ENCODE measurements around the gene POLE.

Gene POLE

DNA sequence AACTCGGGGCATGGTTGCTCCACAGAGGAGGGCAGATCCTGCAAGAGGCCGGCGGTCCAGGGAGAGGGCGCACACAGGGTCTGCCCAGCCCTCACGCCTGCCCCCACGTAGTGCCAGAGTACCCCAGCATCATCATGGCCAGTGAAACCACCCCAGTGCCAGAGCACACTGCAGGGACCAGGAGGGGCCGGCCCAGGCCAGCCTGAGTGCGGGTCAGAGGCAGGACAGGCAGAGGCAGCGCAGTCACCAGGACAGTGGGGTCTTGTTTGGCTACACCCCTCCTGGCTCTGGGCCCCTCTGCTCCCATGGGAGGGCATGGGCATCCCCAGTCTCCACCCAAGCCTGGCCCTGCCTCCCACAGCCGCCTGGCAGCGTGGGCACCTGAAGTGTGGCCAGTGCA, 111.5 kb downstream of the POLE start:
- no peak for DNase-seq

DNA sequence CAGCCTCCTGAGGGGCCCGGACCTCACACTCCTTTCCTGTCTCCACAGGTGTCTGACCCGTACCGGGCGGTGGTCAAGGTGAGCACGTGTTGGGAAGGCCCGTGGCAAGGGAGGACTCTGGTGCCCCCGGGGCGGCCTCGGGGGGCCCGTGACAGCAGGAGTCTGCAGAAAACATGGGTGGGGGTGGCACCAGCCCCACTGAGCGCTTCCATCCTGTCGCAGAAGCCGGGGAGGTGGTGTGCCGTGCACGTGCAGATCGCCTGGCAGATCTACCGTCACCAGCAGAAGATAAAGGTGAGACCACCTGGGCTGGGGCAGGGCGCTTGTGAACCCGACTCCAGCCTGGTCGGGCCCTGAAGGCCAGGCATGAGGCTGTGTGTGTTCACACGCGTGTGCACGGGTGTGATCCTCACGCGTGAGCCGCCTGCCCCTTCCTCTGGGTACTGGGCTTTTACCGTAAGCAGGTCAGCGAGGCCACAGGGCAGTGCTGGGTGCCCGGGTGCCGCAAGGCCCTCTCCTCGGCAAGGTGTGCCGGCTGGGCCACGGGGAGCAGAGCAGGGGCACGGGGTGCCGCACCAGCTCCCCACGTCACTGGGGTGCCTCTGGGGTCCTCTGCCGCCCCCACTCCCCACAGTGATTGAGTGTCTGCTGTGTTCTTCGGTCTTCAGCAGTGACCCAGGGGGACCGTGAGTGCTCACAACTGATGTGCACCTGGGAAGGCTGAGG, 112.7 kb downstream of the POLE start:
- DNase-seq = no peak
